GM12801 (cell line): ENCODE measurements around the gene GALNT7.

ENCODE experiments used
- TF ChIP-seq, protein P1 (sequence below): IDR thresholded peaks from one replicate; pipeline ENCODE4 v1.5.1; 2011; ENCODE audit warnings: control low read depth; ENCODE audit not compliant: insufficient read length; ENCODE audit errors: extremely low read depth

The GALNT7 gene

GRCh38 chr4:173319696-173320095 is 151.1 kb downstream of the GALNT7 start:
- TF ChIP-seq, protein P1, sequence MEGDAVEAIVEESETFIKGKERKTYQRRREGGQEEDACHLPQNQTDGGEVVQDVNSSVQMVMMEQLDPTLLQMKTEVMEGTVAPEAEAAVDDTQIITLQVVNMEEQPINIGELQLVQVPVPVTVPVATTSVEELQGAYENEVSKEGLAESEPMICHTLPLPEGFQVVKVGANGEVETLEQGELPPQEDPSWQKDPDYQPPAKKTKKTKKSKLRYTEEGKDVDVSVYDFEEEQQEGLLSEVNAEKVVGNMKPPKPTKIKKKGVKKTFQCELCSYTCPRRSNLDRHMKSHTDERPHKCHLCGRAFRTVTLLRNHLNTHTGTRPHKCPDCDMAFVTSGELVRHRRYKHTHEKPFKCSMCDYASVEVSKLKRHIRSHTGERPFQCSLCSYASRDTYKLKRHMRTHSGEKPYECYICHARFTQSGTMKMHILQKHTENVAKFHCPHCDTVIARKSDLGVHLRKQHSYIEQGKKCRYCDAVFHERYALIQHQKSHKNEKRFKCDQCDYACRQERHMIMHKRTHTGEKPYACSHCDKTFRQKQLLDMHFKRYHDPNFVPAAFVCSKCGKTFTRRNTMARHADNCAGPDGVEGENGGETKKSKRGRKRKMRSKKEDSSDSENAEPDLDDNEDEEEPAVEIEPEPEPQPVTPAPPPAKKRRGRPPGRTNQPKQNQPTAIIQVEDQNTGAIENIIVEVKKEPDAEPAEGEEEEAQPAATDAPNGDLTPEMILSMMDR: no peak

GRCh38 chr4:173325007-173325736 is 156.6 kb downstream of the GALNT7 start:
- TF ChIP-seq, protein P1: no peak

DNA sequence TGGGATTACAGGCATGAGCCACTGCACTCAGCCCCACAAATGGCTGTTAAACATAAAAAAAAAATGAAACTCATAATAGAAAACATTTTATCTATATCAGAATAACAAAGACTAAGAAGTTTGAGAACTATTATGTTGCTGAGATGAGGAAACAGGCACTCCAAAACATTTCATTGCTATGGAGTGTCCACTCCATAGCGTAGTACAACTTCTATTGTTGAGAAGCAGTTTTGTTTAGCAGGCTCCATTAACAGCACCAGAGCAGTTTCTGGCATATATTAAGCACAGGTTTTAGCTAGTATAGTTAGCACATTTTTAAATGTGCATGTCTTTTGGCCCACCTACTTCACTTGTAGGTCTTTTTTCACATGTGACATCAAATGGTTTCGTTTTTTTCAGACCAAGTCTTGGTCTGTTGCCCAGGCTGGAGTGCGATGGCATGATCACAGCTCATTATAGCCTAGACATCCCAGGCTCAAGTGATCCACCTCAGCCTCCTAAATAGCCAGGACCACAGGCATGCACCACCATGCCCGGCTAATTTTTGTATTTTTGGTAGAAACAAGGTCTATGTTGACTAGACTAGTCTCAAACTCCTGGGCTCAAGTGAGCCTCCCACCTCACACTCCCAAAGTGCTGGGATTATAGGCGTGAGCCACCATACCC is 159.8 kb downstream of the GALNT7 start:
- TF ChIP-seq, protein P1: no peak

GRCh38 chr4:173330590-173330989 is 162.0 kb downstream of the GALNT7 start:
- TF ChIP-seq, protein P1: no peak

DNA sequence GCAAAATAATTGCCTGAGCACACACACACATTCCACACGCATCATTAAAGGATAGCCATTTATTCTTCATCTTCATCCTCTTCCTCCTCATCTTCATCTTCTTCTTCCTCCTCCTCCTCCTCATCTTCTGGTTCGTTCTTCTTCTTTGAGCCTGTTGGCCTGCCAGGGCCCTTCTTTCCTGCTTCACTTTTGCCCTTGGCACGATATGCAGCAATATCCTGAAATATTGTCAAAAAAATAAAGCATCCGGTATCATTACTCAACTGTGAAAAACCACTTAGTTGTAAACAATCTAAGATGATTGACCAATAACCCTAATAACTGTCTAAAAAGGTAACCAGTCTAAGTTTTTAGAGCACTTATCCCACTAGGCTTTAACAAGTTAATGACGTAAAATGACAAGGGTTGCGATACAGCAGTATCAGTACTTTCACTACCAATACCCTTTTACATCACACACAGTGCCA is 163.4 kb downstream of the GALNT7 start:
- TF ChIP-seq, protein P1: no peak

DNA sequence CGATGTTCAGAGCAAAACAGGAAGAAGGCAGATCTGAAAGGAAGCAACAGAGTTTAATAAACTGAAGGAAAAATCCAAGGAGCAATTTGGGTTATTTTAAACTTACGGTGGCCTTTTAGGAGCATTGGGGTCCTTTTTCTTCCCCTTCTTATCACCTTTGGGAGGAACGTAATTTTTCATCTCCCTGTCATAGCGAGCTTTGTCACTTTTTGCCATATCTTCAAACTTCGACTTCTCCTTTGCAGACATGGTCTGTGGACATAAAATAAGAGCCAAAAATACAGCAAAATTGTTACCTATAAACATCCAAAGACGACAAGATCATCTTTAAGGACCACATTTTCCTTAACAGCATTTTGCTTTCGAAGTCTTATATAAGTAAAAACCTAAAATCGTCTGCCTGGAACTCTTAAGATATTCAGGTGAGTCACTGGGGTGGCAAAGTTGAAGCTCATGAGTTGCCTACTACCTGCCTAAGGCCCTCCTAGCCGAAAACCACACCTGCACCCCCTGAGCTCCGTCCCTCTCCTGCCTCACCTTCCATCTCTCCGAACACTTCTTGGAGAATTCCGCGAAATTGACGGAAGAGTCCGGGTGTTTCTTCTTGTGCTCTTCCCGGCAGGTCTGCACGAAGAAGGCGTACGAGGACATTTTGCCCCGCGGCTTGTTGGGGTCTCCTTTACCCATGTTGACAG is 164.5 kb downstream of the GALNT7 start:
- TF ChIP-seq, protein P1: no peak

DNA sequence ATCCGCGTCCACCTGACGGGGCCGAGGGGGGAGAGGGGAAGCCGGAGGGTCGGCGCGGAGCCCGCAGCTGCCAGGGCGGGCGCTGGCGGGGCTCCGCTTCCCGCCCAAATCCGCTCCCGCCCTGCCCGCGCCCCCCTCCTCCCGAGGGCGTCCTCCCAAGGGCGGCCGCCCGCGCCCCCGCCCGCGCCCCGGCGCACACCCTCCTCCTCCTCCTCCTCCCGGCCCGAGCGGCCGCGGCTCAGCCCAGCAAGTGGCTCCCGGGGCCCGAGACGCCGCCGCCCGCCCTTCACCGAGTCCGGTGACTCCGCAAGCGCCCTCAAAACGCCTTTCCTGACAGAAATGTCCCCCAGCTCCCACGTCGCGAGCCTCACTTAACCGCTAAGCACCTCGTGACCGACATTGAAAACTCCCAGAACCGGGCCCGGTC is 165.1 kb downstream of the GALNT7 start:
- TF ChIP-seq, protein P1: no peak
